Breast epithelium (tissue), 3 donors: Measurements from ENCODE around the gene FBXW10.
"Not testable (repeated sequence)": the region's sequence is repeated elsewhere in the genome, so short reads cannot be mapped to it uniquely, and the experiment has no call there.

Source experiments
- POLR2A ChIP-seq: fragments of 450-650 bp; IDR thresholded peaks from one replicate; pipeline ENCODE4 v1.6.1; 2016; ENCODE audit warnings: antibody characterized with exemption, mild to moderate bottlenecking, moderate library complexity
- POLR2AphosphoS5 ChIP-seq, 3 donors: sonication (generic); formaldehyde crosslinking; IDR thresholded peaks; one replicate each; pipeline ENCODE4 v1.6.1; 2017; ENCODE audit warnings: antibody characterized with exemption in 3 of 3
- TF ChIP-seq, protein P1 (sequence below), 3 donors: fragments of 450-650 bp; IDR thresholded peaks; one replicate each; pipeline ENCODE4 v1.5.1; 2016 to 2017; ENCODE audit warnings: antibody characterized with exemption in 3 of 3, mild to moderate bottlenecking in 3 of 3, moderate library complexity in 3 of 3

DNA sequence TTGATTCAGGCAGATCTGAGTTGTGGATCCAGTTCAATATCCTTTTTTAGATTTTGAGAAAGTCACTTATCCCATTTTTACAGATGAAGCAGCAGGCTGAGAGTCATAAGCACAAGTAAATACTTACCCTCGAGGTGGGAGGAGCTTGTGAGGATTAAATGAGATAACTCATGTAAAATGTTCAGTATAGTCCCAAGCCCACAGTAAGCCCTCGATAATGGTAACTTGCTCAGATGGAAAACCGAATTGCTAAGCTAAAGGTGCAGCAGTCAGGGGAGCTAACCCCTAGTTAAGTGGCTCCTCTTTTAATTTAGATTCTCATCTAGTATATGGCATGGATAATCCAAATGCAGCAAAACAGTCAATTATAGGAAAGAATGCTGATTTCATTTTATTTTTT, 72.1 kb downstream of the FBXW10 start:
- TF ChIP-seq, protein P1, sequence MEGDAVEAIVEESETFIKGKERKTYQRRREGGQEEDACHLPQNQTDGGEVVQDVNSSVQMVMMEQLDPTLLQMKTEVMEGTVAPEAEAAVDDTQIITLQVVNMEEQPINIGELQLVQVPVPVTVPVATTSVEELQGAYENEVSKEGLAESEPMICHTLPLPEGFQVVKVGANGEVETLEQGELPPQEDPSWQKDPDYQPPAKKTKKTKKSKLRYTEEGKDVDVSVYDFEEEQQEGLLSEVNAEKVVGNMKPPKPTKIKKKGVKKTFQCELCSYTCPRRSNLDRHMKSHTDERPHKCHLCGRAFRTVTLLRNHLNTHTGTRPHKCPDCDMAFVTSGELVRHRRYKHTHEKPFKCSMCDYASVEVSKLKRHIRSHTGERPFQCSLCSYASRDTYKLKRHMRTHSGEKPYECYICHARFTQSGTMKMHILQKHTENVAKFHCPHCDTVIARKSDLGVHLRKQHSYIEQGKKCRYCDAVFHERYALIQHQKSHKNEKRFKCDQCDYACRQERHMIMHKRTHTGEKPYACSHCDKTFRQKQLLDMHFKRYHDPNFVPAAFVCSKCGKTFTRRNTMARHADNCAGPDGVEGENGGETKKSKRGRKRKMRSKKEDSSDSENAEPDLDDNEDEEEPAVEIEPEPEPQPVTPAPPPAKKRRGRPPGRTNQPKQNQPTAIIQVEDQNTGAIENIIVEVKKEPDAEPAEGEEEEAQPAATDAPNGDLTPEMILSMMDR (IDR thresholded peaks at IDR 0.05), result not testable (repeated sequence)
- not testable (repeated sequence) for TF ChIP-seq POLR2A; POLR2AphosphoS5 (IDR thresholded peaks at IDR 0.05)
